ENCODE data around the gene KPNA1. TPM values are rescaled to one million over a fixed set of nuclear protein-coding genes. Genes with fewer than 3 reads are reported as not detected.
A peak's percentile ranks its signal among the peaks of the same experiment; 100 is the strongest.

Gene KPNA1
- total and polyA plus RNA-seq, 11 donors = 13.5 to 127 (median 72.1) TPM

DNA sequence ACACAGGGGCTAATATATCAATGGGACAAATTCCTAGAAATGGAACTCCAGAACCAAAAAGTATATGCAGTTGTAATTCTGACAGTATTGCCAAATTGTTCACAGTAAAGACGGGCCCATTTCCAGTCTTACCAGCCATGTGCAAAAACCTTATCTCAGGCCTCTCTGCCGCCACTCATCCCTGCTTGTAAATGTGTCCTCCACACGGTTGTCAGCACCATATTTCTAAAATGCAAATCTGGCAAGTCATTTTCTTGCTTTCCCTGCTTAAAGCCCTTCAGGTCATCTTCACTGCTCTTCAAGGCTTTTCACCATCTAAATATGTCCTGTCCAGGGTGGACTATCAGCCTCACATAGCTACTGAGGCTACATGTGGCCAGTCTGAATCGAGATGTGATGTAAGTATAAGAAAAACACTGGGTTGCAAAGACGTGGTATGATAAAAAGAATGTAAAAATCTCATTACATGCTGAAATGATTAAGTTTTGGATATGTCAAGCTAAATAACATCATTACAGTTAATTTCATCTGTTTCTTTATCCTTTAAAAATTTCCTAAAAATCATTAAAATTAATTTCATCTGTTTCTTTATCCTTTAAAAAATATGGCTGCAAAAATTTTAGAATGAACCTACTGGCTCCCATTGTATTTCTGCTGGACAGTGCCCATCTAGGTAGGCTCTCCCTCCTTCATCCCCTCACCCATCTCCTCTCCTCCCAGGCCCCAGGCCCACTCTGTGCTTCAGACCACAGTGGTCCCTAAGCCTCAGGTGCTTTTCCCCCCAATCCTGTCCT lies 48.4 kb upstream of the KPNA1 start:
- peak overlapping the region; percentile 86 to 99 (median 94) for H3K27ac ChIP-seq
- TF ChIP-seq, protein P1, sequence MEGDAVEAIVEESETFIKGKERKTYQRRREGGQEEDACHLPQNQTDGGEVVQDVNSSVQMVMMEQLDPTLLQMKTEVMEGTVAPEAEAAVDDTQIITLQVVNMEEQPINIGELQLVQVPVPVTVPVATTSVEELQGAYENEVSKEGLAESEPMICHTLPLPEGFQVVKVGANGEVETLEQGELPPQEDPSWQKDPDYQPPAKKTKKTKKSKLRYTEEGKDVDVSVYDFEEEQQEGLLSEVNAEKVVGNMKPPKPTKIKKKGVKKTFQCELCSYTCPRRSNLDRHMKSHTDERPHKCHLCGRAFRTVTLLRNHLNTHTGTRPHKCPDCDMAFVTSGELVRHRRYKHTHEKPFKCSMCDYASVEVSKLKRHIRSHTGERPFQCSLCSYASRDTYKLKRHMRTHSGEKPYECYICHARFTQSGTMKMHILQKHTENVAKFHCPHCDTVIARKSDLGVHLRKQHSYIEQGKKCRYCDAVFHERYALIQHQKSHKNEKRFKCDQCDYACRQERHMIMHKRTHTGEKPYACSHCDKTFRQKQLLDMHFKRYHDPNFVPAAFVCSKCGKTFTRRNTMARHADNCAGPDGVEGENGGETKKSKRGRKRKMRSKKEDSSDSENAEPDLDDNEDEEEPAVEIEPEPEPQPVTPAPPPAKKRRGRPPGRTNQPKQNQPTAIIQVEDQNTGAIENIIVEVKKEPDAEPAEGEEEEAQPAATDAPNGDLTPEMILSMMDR (IDR thresholded peaks at IDR 0.05) = no peak
- TF ChIP-seq POLR2A (IDR thresholded peaks at IDR 0.05) = no peak
- DNase-seq (no peak), ATAC-seq (peak in 1 of 4 donors; percentile 2)
- intact Hi-C loops (cut with DNase I) = loop anchor here in 6 of 10 donors (2.0 to 5.0 kb wide), 3 partner anchors 114 to 119 kb away; partner anchors contain the start of gene PARP14 (in 1 of the 6)
- no peaks in the 10 kb centered on the region for H3K9me3 ChIP-seq
- WGBS, 4 donors = 32 to 46% (median 41%) methylated on average over 5 of the region's 5 CpGs
- H3K36me3 ChIP-seq = peaks cover 0 to 45% (median 38%) of the 10 kb centered on the region in 9 donors
- H3K27me3 ChIP-seq = no peaks in the 10 kb centered on the region
- peak overlapping the region; percentile 66 to 98 (median 76) for H3K4me3 ChIP-seq
- H3K4me1 ChIP-seq = peaks cover 0 to 64% (median 22%) of the 10 kb centered on the region in 12 donors

GRCh38 chr3:122560680-122561079 lies 45.9 kb upstream of the KPNA1 start:
- ATAC-seq = no peak
- WGBS, 4 donors = 91 to 96% (median 94%) methylated on average over 1 of the region's 1 CpG
- Histone ChIP-seq H3K36me3 (peaks cover 0 to 45% (median 39%) of the 10 kb centered on the region in 9 donors), H3K4me1 (peaks cover 0 to 49% (median 22%) of the 10 kb centered on the region in 12 donors), H3K27ac (no peak overlapping the region), H3K9me3 (no peaks in the 10 kb centered on the region), H3K4me3 (no peak overlapping the region), H3K27me3 (no peaks in the 10 kb centered on the region)
- peak in 2 of 5 donors; percentile 23 to 35 for DNase-seq
- intact Hi-C loops (cut with DNase I) = loop anchor here in 6 of 10 donors (1.0 to 5.0 kb wide), 4 partner anchors 117 to 122 kb away; partner anchors contain the start of gene PARP14 (in 1 of the 6)
- TF ChIP-seq POLR2A (IDR thresholded peaks at IDR 0.05) = no peak
- TF ChIP-seq, protein P1 (IDR thresholded peaks at IDR 0.05) = peak; percentile 19 to 64 (median 51)

- H3K4me3 ChIP-seq = no peak overlapping the region
- intact Hi-C loops (cut with DNase I) = loop anchor here in 7 of 10 donors (1.0 to 10.0 kb wide), 6 partner anchors 45 to 122 kb away; partner anchors contain the start of genes KPNA1 (in 1 of the 7) and PARP14 (in 1 of the 7)
- no peaks in the 10 kb centered on the region for H3K9me3 ChIP-seq
- no peak for DNase-seq
- no peak for TF ChIP-seq POLR2A (IDR thresholded peaks at IDR 0.05)
- TF ChIP-seq, protein P1 (IDR thresholded peaks at IDR 0.05) = no peak
- H3K4me1 ChIP-seq = peaks cover 0 to 48% (median 24%) of the 10 kb centered on the region in 12 donors
- peaks cover 0 to 50% (median 46%) of the 10 kb centered on the region in 9 donors for H3K36me3 ChIP-seq
- no peak for ATAC-seq
- WGBS, 4 donors = 70 to 73% (median 71%) methylated on average over 3 of the region's 3 CpGs
- H3K27me3 ChIP-seq = no peaks in the 10 kb centered on the region
- H3K27ac ChIP-seq = no peak overlapping the region
Observed at GRCh38 chr3:122559906-122560305, 45.2 kb upstream of the KPNA1 start.

DNA sequence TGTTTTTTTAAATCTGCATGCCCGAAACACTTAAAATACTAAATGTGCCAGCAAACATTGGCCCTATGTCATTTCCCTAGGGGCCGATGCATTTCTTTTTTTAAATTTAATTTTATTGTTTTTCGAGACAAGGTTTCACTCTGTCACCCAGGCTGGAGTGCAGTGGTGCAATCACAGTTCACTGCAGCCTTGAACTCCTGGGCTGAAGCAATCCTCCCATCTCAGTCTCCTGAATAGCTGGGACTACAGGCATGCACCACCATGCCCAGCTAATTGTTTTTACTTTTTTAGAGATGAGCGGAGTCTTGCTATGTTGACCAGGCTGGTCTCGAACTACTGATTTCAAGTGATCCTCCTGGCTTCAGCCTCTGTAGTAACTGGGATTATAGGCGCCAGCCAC lies 43.9 kb upstream of the KPNA1 start:
- H3K4me1 ChIP-seq = peaks cover 0 to 47% (median 22%) of the 10 kb centered on the region in 12 donors
- H3K27me3 ChIP-seq = no peaks in the 10 kb centered on the region
- H3K36me3 ChIP-seq = peaks cover 0 to 63% (median 58%) of the 10 kb centered on the region in 9 donors
- intact Hi-C loops (cut with DNase I) = loop anchor here in 3 of 10 donors (2.0 to 10.0 kb wide), 3 partner anchors 44 to 119 kb away; partner anchors contain the start of gene KPNA1 (in 1 of the 3)
- 81 to 87% (median 83%) methylated on average over 6 of the region's 6 CpGs for WGBS, 4 donors
- DNase-seq = no peak
- H3K9me3 ChIP-seq = no peaks in the 10 kb centered on the region
- no peak overlapping the region for H3K4me3 ChIP-seq
- no peak for TF ChIP-seq POLR2A (IDR thresholded peaks at IDR 0.05)
- TF ChIP-seq, protein P1 (IDR thresholded peaks at IDR 0.05) = no peak
- no peak overlapping the region for H3K27ac ChIP-seq
- no peak for ATAC-seq

Measured in heart left ventricle (tissue), 16 donors.